Psoas muscle (tissue), 8 donors: ENCODE results near the gene TMED1. TPM values are rescaled to one million over a fixed set of nuclear protein-coding genes. Genes with fewer than 3 reads are reported as not detected.

Experiments used
- ATAC-seq, 4 donors: fragments of 200-7000 bp; cut with Tn5 transposase; one replicate each; pipeline ENCODE4 v1.9.1; 2020; ENCODE audit warnings: moderate library complexity in 3 of 4, mild to moderate bottlenecking in 2 of 4
- DNase-seq, 2 donors: peaks; one replicate each; pipeline ENCODE4 v3.0.0-alpha.2; 2020
- H3K27ac ChIP-seq: fragments of 200-600 bp; one replicate; pipeline ENCODE4 v1.8.0; 2022
- H3K27me3 ChIP-seq, 3 donors: fragments of 200-600 bp in 1 of 3; one replicate each; pipeline versions ENCODE4 v1.6.1 to v1.8.0; 2013 to 2022; ENCODE audit warnings: low read length in 2 of 3, mild to moderate bottlenecking in 2 of 3, moderate library complexity in 1 of 3; ENCODE audit not compliant: insufficient read depth in 3 of 3
- H3K36me3 ChIP-seq, 2 donors: fragments of 200-600 bp in 1 of 2; one replicate each; pipeline versions ENCODE4 v1.6.1 to v1.8.0; 2013 to 2022; ENCODE audit warnings: low read depth in 1 of 2, mild to moderate bottlenecking in 1 of 2, moderate library complexity in 1 of 2; ENCODE audit not compliant: insufficient read depth in 1 of 2
- H3K4me1 ChIP-seq: fragments of 200-600 bp; one replicate; pipeline ENCODE4 v1.8.0; 2022
- H3K4me3 ChIP-seq: fragments of 200-600 bp; one replicate; pipeline ENCODE4 v1.8.0; 2022; ENCODE audit warnings: mild to moderate bottlenecking
- H3K9me3 ChIP-seq: fragments of 200-600 bp; one replicate; pipeline ENCODE4 v1.8.0; 2022
- CTCF ChIP-seq: fragments of 200-600 bp; IDR thresholded peaks from one replicate; pipeline ENCODE4 v1.8.0; 2022; ENCODE audit warnings: antibody characterized with exemption
- WGBS, 3 donors: extraction: QIAGEN DNeasy Blood & Tissue Kit; methylation state at CpG; one replicate each; pipeline versions ENCODE4 v1.1.6 to v1.1.7; 2013; 5-methylcytosine and 5-hydroxymethylcytosine counted together
- intact Hi-C, 2 donors: fragments of 100-400 bp; cut with DNase I; formaldehyde crosslinking; loops; one replicate each; pipeline versions ENCODE4 v1.11.0 to v1.14.2; 2022
- polyA plus RNA-seq, 3 donors: library from polyadenylated mRNA; stranded (reverse); fragments of 200-250 nt; gene quantifications; one replicate each; pipeline ENCODE4 v1.2.3, GENCODE V29; 2013
- total RNA-seq, 4 donors: library from RNA; stranded (reverse); fragmentation: NEBNext Ultra II Directional in 2 of 4; extraction: Animal tissue kit (Norgen Biotek cat#: 25700) in 2 of 4; gene quantifications; one replicate each; pipeline versions ENCODE4 v1.2.1 to v1.2.4, GENCODE V29; 2021 to 2023
- donor health status: healthy with polysubstance abuse.
- donor health status: DM: no; HTN: no; CAD: no; lungs with moderate emphysema.
- donor health status: Bipolar disorder and iron deficiency.
- donor health status: healthy.
- donor health status: DM: yes; HTN: yes; CAD: no.
- donor health status: DM: no; HTN: no; CAD: no.
- donor health status: DM: no; HTN: no; CAD: no.
- donor health status: DM: yes; HTN: yes; CAD: no.

The TMED1 gene
- total and polyA plus RNA-seq, 7 donors, result 30.1 to 79.3 (median 37.5) TPM

DNA sequence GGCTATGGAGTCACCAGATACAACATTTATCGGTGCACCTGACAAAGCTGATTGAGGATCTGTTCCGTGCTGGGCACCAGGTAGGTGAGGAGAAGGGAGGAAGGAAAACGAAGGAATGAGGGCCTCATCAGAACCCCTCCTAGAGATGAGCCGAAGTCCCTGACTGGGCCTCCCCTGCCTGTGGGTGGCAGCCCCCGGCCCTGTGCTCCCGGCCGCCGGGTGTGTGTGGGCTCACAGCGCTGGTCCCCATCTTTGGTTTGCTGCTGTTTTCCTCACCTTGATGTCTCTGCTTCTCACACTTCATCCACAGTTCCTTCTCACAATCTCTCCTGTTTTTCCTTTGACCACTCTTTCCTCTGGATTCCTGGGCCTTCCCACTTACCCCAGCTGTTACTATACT lies 32.8 kb downstream of the TMED1 start:
- Histone ChIP-seq H3K9me3 (no peaks in the 10 kb centered on the region), H3K36me3 (peaks cover 5 to 95% of the 10 kb centered on the region in 2 donors), H3K4me1 (no peaks in the 10 kb centered on the region), H3K4me3 (no peak overlapping the region), H3K27me3 (no peaks in the 10 kb centered on the region), H3K27ac (no peak overlapping the region)
- 93 to 95% (median 95%) methylated on average over 9 of the region's 9 CpGs for WGBS, 3 donors
- DNase-seq, result no peak
- intact Hi-C loops, result no loop called here
- TF ChIP-seq CTCF, result no peak
- ATAC-seq, result no peak

- no peak for TF ChIP-seq CTCF
- Histone ChIP-seq H3K27me3 (no peaks in the 10 kb centered on the region), H3K27ac (no peak overlapping the region), H3K9me3 (no peaks in the 10 kb centered on the region), H3K36me3 (peaks cover 5 to 95% of the 10 kb centered on the region in 2 donors), H3K4me3 (no peak overlapping the region), H3K4me1 (no peaks in the 10 kb centered on the region)
- WGBS, 3 donors, result 92 to 98% (median 96%) methylated on average over 5 of the region's 5 CpGs
- ATAC-seq, result no peak
- DNase-seq, result no peak
- intact Hi-C loops, result no loop called here
Observed at GRCh38 chr19:10802479-10802878, 33.5 kb downstream of the TMED1 start.

- H3K36me3 ChIP-seq, result peaks cover 7 to 97% of the 10 kb centered on the region in 2 donors
- 70 to 79% (median 72%) methylated on average over 9 of the region's 9 CpGs for WGBS, 3 donors
- ATAC-seq (no peak), DNase-seq (no peak)
- TF ChIP-seq CTCF, result no peak
- H3K4me3 ChIP-seq, result no peak overlapping the region
- no peaks in the 10 kb centered on the region for H3K27me3 ChIP-seq
- H3K27ac ChIP-seq, result no peak overlapping the region
- H3K9me3 ChIP-seq, result no peaks in the 10 kb centered on the region
- H3K4me1 ChIP-seq, result no peaks in the 10 kb centered on the region
- intact Hi-C loops, result no loop called here
Observed at GRCh38 chr19:10800488-10800887, 35.5 kb downstream of the TMED1 start.

GRCh38 chr19:10797541-10798256 lies 38.3 kb downstream of the TMED1 start:
- WGBS, 3 donors, result 70 to 74% (median 72%) methylated on average over 19 of the region's 19 CpGs
- H3K4me3 ChIP-seq, result no peak overlapping the region
- TF ChIP-seq CTCF, result no peak
- peaks cover 5 to 97% of the 10 kb centered on the region in 2 donors for H3K36me3 ChIP-seq
- intact Hi-C loops, result no loop called here
- no peaks in the 10 kb centered on the region for H3K4me1 ChIP-seq
- ATAC-seq (no peak), DNase-seq (no peak)
- H3K27me3 ChIP-seq, result no peaks in the 10 kb centered on the region
- no peaks in the 10 kb centered on the region for H3K9me3 ChIP-seq
- H3K27ac ChIP-seq, result no peak overlapping the region

GRCh38 chr19:10797078-10797477 lies 38.9 kb downstream of the TMED1 start:
- H3K4me1 ChIP-seq, result no peaks in the 10 kb centered on the region
- H3K27ac ChIP-seq, result no peak overlapping the region
- ATAC-seq (no peak), DNase-seq (no peak)
- intact Hi-C loops, result no loop called here
- H3K9me3 ChIP-seq, result no peaks in the 10 kb centered on the region
- WGBS, 3 donors, result 82 to 84% (median 83%) methylated on average over 14 of the region's 14 CpGs
- no peak for TF ChIP-seq CTCF
- peaks cover 3 to 97% of the 10 kb centered on the region in 2 donors for H3K36me3 ChIP-seq
- no peak overlapping the region for H3K4me3 ChIP-seq
- no peaks in the 10 kb centered on the region for H3K27me3 ChIP-seq
